ENCODE data around the gene VGLL4. TPM values are rescaled to one million over a fixed set of nuclear protein-coding genes. Genes with fewer than 3 reads are reported as not detected.

The VGLL4 gene
- total RNA-seq, 1 donor from 2014 or later, result 146 TPM

Other genes starting within 250 kb of the VGLL4 start
- 3.1 TPM for gene TAMM41, start 203.0 kb upstream of the VGLL4 start, total RNA-seq

Data from ascending aorta (tissue), 1 donor.